Activated gamma-delta T cell treated with anti-CD3 and anti-CD28 coated beads, Interleukin-2, amount 50 U/mL, for 16 hours (primary cell): Measurements from ENCODE around the gene MCM3AP.

Experiments
- DNase-seq: peaks from one replicate; pipeline ENCODE4 v3.0.0-alpha.2; 2020; ENCODE audit warnings: low read depth

MCM3AP gene

DNA sequence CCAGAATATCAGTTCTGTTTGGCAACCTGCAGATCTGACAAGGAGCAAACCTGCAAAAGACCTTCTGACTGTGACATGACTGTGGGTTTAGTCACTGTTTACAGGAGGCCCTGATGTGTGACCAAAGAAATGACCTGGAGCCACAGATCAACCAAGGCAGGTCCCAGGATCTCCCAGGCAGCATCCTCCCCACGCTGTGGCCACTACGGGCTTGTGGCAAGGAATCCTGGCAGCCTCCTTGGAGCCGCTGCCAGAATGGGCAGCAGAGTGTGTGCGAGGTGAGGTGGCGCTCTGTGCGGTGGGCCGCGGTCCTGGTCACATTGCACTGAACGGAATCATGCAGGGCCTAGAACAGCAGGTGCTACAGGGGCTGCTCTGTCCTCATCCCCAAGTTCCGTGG, 15.9 kb downstream of the MCM3AP start:
- no peak for DNase-seq

DNA sequence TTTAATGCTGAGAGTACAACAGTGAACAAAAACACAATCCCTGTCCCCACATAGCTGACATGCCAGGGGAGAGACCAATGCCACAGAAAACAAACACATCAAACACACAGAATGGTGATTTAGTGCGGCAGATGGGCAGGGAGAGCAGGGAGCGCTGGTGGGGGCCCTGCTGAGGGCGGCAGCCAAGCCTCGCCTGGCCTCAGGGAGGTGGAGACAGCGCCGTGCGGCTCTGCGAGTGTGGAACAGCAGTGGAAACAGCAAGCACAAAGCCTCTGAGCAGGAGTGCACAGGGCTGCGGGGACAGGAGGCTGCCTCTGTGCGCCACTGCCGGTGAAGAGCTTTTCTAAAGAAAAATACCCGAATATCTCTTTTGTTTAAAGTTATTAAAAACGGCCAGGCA, 17.0 kb downstream of the MCM3AP start:
- no peak for DNase-seq

DNA sequence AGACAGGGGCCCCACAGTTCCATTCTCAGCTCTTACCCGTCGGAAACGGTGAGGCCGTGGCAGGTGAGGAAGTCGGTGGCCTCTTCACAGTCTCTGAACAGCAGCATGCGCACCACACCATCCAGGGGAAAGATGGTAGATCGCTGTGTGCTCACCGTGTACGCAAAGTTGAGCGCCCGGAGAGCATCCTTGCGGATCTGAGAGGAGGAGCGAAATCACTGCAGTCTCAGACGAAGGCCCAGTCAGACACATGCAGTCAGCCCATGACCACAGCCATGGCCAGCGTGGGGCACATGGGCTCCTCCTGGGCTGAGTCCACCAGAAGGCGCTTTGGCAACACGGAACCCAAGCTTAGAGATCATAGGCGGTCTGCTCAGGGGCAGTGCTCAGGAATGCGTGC, 18.5 kb downstream of the MCM3AP start:
- DNase-seq, result no peak

DNA sequence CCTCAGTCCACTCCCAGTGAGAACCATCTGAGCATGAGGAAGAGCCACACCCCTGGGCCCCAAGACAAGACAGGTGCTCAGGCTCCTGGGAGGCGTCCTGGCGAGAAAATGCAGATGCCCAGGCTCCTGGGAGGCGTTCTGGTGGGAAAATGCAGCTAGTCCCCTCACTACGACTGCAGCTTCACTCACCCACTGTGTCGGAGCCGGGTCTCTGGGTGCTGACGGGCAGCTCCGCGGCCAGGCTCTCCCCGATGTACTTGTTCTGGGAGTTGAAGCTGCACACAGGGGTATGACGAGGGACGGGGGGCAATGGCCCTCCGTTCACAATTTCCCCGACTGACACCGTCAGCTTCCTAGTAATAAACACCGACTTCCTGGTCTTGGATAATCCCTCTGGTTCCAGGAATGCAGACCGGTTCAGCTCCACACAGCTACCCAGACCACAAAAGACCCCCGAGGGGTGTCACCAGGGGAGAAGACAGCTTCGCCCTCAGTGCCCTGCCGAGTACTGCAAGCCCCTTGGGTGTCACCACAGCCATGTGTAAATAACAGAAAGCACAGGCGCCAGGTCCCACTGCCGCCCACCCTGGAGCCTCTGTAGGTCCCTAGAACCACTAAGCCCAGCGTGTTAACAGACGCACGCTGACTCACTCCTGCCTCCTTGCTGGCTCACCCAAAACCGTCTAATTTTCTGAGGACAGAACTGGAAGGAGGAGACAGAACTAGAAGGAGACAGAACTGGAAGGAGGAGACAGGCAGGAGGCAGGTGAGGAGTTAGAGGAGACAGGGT, 19.5 kb downstream of the MCM3AP start:
- no peak for DNase-seq

DNA sequence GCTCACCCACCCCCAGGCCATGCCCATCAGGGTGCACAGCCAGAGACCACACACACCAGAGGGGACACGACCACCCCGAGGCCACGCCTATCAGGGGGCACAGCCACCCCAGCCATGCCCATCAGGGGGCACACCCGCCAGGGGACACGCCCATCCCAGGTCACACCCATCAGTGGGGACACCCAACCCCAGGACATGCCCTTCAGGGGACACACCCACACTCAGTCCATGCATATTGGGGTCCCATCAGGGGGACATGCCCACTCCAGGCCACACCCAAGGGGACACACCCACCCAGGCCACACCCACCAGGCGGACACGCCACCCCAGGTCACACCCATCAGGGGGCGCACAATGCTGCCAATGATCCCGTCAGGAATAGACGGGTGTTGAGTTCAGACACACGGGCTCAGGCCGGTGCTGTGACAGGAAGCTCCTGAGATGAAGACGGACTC, 20.7 kb downstream of the MCM3AP start:
- DNase-seq, result no peak

DNA sequence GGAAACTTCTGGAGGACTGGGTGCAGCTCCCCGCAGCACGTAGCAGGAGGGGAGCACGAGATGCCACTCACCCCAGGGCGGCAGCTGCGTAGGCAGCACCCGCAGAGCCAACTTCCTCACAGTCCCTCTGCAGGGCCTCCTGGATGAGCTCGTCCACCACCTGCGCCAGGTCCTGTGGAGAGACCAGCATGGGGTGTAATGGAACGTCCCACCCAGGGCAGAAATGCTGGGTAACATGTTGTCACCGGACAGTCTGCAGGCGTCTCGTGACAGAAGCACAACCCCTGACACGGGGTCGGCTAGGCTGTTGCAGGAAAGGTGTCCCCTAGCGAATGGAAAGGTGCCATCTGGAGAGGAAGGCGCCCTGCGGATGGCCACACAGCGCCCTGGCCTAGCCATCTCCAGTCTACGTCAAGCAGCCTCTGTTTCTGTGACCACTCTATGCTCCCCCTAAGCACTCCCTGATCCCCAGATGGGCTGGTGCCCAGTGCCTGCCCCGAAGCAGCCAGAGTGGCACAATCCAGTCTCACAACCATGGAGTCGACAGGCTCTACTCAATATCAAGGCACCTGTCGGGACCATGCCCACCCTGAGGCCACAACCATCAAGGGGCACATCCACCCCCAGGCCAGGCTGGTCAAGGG, 21.2 kb downstream of the MCM3AP start:
- no peak for DNase-seq

DNA sequence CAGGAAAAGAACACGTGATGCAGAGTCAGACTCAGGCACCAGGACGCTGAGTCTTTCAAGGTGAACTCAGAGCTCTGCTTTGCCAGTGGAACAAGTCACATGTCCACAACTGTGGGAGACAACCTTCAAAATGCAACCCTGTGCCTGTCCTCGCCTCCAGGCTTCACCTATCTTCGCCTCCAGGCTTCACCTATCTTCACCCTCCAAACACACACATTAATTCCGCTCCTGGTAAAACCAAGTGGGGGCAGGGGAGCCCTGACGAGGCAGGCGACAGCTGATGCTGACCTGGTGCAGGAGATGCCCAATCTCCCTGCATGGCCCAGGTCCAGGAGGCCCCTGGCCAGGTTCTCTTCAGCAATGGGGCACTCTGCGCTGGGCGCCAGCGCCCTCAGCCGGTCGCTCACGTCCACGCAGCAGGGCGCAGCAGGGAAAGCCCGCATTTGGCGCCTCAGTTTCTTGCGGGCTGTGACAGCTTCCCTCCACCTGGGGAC, 28.9 kb downstream of the MCM3AP start:
- no peak for DNase-seq

DNA sequence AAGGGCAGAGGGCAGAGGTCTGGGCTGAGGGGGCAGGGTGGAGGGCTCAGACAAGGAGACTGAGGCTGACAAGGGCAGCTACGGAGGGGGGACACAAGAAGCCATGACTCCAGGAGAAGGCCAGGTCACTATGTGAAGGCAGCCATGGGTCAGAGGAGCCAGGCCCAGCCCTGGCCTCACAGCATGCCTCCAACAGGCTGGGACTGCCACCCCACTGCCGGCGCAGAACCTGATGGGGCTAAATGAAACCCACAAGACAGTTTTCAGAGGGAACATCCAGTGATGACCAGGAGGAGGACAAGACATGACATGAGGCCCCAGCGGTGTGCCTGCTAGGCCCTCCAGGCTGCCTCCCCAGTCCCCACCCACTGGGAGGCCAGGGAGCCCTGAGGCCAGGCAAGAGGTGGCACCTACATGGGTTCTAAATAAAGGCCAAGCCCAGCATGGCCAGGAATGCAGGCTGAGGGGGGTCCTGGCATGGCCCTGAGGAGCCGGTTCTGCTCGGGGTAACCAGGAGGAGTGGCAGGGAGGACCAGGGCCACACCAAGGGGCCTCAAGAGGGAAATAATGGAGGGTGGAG, 29.6 kb downstream of the MCM3AP start:
- no peak for DNase-seq

DNA sequence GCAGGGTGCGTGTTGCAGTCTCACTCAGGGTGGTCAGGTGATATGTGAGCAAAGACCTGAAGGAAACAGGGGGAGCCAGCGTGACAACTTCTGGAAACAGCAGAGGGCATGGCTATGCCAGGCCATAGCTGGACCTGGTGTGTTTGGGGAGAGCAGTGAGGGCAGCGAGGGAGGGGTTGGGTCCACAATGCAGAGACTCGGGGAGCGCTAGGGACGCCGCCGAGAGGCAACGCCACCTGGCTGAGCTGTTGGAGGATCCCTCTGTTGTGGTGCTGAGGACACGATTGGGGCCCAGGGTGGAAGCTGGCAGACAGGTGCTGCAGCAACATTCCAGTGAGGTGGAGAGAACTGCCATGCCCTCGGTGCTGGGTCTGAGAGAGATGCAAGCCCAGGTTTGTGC, 30.2 kb downstream of the MCM3AP start:
- DNase-seq, result no peak

DNA sequence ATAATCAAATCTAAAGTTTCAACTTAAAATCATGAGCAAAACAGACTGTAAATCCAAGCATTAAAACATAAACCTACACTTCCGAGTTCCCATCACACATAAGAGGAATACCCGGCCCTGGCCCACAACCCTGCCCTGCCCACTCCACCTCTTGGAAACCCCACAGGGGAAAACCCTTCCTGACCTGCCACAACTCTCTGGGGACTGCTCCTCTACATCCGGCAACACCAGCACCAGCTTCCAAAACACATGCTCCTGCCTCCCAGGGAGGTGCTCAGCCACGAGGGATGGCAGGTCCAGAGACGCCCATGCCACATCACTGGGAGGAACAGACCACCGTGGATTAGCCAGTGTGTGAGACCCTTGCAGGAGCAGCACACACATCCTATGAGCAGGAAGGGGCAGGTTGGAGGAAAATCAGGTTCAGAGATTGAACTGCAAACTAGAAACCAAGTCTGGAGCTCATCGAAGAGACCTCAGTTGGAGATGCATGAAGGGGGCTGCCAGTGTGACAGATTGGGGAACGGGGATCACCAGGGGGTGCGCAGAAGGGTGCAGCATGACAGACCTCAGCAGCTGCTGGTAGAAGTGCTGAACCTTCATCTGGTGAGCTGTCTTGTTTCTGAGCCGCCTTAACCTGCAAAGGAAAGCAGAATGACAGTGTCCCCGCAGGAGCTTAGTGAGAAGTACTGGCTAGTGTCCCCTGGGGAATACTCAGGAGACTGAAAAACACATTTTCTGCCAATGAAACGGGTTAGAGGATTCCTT, 31.0 kb downstream of the MCM3AP start:
- DNase-seq, result no peak

DNA sequence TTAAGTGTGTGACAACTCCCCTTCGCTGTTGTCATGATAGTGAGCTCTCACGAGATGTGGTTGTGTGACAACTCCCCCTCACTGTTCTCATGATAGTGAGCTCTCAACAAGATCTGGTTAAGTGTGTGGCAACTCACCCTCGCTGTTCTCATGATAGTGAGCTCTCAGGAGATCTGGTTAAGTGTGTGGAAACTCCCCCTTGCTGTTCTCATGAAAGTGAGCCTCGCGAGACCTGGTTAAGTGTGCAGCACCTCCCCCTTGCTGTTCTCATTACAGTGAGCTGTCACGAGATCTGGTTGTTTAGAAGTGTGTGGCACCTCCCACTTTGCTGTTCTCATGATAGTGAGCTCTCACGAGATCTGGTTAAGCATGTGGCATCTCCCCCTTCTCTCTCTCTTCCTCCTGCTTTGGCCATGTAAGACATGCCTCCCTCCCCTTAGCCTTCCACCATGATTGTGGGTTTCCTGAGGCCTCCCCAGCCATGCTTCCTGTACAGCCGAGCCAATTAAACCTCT, 31.7 kb downstream of the MCM3AP start:
- DNase-seq, result peak; percentile 14

DNA sequence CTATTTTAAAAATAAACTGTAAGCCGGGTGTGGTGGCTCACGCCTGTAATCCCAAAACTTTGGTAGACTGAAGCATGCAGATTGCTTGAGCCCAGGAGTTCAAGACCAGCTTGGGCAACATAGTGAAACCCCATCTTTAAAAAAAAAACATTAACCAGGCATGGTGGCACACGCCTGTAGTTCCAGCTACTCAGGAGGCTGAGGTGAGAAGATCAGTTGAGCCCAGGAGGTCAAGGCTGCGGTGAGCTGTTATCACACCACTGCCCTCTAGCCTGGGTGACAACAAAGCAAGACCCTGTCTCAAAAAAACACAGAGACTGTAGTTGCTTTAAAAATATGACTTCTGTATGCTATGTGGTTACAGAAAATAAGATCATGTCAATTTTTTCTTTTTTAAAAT, 32.6 kb downstream of the MCM3AP start:
- no peak for DNase-seq

DNA sequence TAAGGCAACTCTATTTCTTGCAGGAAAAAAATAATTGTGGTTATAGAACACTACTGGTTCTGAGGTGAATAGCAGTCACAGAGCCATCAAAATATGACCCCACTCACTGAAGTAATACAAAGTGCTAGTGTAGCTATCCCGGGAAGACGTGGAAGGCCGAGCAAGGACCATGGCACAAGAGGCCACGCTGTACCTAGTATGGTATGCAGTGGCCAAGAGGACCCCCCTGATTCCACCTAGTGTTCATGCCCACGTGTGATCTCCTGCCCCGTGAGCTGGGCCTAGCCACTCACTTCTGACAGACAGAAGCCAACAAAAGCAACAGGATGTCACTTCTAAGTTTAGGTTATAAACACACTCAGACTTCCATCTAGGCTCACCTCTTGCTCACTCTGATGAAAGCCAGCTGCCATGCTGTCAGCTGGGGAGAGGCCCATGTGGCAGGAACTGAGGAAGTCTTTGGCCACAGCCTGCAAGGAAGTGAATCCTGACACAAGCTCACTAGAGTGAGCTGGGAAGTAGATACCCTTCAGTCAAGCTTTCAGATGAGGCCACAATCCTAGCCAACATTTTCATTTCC, 35.2 kb downstream of the MCM3AP start:
- no peak for DNase-seq

DNA sequence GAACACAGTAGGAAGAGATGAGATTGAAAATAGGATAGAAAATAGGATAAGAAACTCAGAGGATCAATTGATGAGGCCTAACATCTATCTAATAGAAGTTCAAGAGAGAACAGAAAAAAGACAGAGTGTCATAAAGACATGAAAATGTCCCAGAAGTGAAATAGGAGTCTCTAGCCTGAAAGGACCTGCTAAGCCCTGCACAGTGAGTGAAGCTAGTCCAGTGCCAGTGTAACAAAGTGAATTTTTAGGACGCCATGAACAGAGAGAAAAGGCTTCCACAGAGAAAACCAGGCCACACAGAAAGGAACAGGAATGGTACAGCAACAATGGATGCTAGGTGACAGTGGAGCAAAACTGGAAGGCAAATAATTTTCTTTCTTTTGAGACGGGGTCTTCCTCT, 36.6 kb downstream of the MCM3AP start:
- DNase-seq, result no peak

DNA sequence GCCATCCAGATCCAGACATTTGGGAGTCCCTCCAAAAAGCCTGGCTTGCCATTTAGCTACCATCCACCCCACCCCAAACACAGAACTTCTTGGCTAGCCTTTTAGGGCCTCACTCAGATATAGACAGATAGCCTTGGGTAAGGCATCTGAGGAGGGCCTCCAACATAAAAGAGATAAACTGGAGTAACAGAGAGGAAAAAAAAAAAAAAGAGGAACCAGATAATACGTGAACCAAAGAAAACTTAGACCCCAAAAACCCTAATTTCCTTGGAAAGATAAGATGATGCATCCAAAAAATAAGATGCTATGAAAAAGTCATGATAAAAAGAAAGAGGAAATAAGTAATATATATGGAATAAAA, 37.0 kb downstream of the MCM3AP start:
- no peak for DNase-seq

DNA sequence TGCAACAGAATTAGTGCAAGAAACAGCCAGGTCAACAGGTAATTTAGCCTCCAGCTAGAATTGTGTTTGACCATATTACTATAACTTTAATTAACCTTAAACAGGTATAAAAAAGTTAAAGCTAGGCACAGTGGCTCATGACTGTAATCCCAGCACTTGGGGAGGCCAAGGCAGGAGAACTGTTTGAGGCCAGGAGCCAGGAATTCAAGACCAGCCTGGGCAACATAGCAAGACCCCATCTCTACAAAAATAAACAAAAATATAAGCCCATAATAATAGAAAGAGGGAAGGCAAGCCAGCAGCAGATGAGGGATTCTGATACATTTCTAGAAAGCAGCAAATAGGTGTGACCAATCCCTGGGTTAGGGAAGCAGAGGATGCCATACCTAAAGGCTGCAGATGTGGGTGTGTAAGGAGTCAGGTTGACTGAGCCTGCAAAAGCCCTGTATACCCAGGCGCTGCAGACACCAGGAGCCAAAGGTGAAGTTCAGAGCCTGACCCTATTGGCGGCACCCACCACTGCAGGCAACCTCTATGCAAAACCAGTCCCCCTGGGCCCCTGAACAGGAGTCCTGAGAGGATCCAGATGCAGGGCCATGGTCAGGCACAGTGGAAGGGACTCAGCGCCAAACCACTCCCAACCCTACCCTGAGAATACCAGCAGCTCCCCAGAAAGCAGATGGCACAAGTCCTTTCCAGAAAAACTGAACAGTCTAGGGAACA, 37.6 kb downstream of the MCM3AP start:
- DNase-seq, result no peak

DNA sequence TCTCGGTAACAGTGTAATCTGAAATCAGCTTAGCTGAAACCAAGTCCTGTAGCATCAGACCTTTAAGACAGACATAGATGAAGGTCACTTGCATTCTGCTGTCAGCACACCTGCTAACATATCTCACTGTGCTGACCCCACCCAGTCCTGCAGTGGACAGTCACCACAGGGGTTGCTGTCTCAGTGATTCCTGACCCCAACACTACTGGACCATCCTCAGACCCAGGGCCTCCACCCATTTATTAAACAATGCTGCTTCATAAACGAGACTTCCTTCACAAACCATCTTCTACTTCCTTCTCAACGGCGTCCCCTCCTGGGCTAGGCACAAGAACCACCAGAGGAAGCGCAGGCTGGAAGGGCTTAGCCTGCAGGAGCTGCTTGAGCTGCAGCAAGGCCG, 39.1 kb downstream of the MCM3AP start:
- no peak for DNase-seq

DNA sequence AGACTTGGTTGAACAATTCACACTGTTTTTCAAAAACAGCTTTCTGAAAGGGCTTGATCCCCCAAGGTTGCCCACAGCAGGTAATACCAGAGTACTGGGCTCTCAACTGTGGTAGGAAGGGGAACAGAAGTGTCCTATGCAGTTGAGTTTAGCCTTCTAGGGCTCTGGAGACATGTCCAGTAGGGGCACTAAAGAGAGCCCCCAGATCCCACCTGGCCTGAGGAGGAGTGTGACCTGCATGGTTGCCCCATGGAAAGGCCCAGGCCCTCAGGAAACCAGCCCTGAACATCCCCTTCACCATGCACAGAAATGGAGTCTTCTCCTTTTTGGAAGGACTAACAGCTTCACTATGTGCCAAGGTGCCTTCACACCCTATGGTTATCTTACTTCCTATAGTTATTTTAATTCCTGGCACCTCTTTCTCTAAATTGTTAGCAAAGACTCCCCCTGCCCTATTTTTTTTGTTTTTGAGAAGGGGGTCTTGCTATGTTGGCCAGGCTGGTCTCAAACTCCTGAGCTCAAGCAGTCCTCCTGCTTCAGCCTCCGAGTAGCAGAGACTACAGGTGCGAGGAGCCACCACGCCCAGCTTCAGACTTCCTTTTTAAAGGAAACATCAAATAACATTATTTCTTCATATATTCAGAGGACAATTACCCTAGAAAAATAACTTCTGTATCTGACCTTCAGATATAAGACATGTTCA, 40.0 kb downstream of the MCM3AP start:
- no peak for DNase-seq

DNA sequence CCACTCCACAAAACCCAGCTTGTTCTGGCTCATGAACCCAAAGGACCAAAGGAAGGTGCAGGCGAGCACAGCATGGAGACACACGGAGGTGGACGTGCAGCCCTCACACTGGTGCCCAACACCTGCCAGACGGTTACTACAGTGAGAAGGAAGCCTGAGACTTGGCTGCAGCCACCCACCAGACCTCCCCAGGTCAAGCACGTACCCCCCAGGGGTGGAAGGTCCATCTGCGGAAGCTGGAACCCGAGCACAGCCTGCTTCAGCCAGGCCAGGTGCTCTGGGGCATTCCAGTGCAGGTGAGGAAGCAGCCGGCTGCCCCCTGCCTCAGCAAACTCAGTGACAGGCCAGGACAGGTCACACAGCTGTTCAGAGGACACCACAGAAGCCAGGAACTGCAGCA, 40.8 kb downstream of the MCM3AP start:
- no peak for DNase-seq

DNA sequence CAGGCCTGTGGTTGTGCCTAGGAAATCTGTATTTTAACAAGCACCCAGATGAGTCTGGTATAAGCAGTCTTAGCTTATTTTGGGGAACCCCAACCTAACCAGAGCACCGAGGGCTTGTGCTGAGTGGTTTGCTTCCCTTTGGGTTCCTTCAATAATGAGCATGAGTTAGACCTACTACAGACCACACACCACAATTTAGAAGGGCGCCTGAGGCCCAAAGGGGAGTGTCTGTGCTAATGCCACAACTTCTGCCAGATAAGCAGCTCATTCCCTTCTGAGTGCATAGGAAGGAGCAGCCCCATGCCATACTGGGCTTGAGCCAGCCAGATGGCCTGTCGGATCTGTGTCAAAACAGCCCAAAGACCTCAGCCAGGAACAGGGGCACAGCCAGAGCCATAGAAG, 41.5 kb downstream of the MCM3AP start:
- DNase-seq, result no peak

DNA sequence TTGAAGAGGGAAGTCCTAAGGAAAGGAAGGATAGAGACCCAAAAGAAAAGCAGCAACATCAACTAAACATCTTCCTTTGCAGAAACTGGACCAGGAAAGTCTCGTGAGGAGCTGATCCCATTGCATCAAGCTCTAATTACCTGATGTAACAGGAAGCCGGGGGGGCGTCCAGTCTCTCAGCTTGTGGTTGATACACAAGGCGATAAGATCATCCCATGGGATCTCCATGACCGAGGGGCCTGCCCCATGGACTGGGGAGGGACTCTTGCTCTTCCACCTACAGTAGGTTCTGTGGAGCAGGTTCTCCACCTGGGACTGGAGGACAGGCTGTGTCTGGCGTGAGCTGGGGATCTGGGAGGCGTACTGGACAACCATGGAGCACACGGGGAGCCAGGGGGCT, 42.1 kb downstream of the MCM3AP start:
- DNase-seq, result no peak
